Measurements from ENCODE around the gene SORCS2.

The SORCS2 gene

DNA sequence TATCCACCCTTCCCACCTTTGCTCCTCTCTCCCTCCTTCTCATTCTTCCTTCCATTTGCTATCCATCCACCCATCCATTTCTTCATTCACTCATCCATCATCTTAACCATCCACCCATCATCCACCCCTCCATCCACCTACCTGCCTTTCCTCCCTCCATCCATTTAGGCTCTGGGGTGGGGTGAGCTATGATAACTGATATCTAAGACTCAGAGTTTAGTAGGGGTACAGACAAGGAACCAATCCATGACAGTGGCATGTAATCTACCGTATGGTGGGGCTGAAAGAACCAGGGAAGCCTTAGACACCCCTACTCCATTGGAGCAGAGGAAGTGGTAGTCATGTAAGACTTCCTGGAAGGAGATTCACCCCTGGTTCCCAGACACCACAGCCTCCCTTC lies 219.2 kb downstream of the SORCS2 start:
- no peak overlapping the region for H3K4me3 ChIP-seq (ENCODE audit: low read depth, low read length)
- TF ChIP-seq, protein P1, sequence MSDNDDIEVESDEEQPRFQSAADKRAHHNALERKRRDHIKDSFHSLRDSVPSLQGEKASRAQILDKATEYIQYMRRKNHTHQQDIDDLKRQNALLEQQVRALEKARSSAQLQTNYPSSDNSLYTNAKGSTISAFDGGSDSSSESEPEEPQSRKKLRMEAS (IDR thresholded peaks at IDR 0.05; ENCODE audit: low read depth, low read length), result no peak
- TF ChIP-seq, protein P2, sequence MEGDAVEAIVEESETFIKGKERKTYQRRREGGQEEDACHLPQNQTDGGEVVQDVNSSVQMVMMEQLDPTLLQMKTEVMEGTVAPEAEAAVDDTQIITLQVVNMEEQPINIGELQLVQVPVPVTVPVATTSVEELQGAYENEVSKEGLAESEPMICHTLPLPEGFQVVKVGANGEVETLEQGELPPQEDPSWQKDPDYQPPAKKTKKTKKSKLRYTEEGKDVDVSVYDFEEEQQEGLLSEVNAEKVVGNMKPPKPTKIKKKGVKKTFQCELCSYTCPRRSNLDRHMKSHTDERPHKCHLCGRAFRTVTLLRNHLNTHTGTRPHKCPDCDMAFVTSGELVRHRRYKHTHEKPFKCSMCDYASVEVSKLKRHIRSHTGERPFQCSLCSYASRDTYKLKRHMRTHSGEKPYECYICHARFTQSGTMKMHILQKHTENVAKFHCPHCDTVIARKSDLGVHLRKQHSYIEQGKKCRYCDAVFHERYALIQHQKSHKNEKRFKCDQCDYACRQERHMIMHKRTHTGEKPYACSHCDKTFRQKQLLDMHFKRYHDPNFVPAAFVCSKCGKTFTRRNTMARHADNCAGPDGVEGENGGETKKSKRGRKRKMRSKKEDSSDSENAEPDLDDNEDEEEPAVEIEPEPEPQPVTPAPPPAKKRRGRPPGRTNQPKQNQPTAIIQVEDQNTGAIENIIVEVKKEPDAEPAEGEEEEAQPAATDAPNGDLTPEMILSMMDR (IDR thresholded peaks at IDR 0.05; ENCODE audit: low read depth, low read length), result no peak
- no peak for TF ChIP-seq MYC (IDR thresholded peaks at IDR 0.05; ENCODE audit: low read depth, low read length)
- no peak for TF ChIP-seq POLR2A (IDR thresholded peaks at IDR 0.05; ENCODE audit: extremely low read depth, insufficient read length)
- DNase-seq (ENCODE audit: low read depth), result no peak

DNA sequence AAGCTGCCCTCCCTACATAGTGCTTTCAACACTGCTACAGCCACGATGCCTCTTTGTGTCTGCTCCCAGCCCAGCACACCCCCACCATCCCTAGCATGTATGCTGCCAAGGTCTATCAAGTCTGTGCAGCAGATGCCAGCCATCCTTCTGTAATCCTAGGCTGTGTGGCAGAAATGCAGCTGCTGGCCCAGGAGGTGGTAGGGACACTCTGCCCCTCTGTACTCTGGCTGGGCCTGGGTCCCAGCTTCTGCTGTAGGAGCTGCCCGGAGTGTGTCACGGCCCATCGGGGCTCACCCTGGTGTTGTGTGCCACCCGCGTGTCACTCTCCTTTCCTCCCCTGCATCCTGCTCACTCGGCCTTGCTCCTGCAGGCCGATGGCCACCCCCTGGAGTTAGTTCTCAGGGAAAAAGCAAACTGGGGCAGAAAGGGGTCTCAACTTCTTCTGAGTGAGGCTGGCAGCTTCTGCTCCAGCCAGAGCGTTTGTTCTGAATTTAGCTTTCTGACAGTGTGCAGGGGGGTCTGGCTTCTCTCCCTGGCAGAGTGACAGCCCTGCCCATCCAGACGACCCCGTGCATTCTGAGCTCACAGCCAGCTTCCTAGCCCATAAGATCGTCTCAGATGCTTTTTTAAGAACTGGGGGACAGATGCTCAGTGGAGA lies 219.7 kb downstream of the SORCS2 start:
- TF ChIP-seq MYC (IDR thresholded peaks at IDR 0.05; ENCODE audit: low read depth, low read length) (no peak), POLR2A (IDR thresholded peaks at IDR 0.05; ENCODE audit: extremely low read depth, insufficient read length) (no peak)
- TF ChIP-seq, protein P2 (IDR thresholded peaks at IDR 0.05; ENCODE audit: low read depth, low read length), result no peak
- no peak overlapping the region for H3K4me3 ChIP-seq (ENCODE audit: low read depth, low read length)
- DNase-seq (ENCODE audit: low read depth), result no peak

DNA sequence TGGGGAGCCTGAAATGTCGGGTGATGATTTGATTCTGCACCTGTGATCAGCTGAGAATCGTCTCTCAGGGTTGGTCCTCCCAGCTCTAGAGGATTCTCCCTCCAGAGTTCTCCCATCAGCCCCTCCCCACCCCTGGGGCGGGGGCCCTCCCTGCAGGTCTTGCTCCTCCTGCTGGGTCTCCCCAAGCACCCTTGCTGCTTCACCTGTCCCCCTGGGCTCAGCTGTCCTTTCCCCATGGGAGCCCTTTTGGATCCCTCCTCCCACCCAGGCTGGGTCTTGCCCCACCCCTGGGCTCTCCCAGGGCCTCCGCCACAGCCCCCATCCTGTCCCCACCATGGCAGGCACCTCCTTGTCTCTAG lies 220.2 kb downstream of the SORCS2 start:
- TF ChIP-seq POLR2A (IDR thresholded peaks at IDR 0.05; ENCODE audit: extremely low read depth, insufficient read length) (no peak), MYC (IDR thresholded peaks at IDR 0.05; ENCODE audit: low read depth, low read length) (no peak)
- TF ChIP-seq, protein P2 (IDR thresholded peaks at IDR 0.05; ENCODE audit: low read depth, low read length), result no peak
- TF ChIP-seq, protein P1 (IDR thresholded peaks at IDR 0.05; ENCODE audit: low read depth, low read length), result no peak
- no peak for DNase-seq (ENCODE audit: low read depth)

DNA sequence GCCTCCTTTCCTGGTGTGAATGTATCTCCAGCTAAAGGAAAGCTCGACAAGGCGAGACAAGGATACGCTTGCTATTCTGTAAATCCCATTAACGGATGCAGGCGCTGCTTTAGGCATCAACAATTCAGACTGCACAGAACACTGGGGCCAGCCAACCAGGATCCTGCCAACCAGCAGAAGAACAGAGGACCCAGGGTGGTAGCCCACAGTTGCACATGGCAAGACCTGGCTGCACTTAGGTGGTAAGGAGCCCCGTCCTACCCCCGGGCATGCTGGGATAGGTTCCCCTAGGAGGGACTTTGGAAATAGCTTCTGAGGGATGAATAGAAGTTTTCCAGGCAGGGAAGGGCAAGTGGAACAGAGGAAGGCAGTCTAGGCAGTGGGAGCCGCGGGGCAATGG lies 221.7 kb downstream of the SORCS2 start:
- DNase-seq (ENCODE audit: low read depth), result no peak
- H3K4me3 ChIP-seq (ENCODE audit: low read depth, low read length), result no peak overlapping the region
- TF ChIP-seq, protein P1 (IDR thresholded peaks at IDR 0.05; ENCODE audit: low read depth, low read length), result no peak
- TF ChIP-seq, protein P2 (IDR thresholded peaks at IDR 0.05; ENCODE audit: low read depth, low read length), result no peak
- TF ChIP-seq MYC (IDR thresholded peaks at IDR 0.05; ENCODE audit: low read depth, low read length), result no peak

More for the DNA sequence above, 220.2 kb downstream of the SORCS2 start:
- no peak overlapping the region for H3K4me3 ChIP-seq (ENCODE audit: low read depth, low read length)

DNA sequence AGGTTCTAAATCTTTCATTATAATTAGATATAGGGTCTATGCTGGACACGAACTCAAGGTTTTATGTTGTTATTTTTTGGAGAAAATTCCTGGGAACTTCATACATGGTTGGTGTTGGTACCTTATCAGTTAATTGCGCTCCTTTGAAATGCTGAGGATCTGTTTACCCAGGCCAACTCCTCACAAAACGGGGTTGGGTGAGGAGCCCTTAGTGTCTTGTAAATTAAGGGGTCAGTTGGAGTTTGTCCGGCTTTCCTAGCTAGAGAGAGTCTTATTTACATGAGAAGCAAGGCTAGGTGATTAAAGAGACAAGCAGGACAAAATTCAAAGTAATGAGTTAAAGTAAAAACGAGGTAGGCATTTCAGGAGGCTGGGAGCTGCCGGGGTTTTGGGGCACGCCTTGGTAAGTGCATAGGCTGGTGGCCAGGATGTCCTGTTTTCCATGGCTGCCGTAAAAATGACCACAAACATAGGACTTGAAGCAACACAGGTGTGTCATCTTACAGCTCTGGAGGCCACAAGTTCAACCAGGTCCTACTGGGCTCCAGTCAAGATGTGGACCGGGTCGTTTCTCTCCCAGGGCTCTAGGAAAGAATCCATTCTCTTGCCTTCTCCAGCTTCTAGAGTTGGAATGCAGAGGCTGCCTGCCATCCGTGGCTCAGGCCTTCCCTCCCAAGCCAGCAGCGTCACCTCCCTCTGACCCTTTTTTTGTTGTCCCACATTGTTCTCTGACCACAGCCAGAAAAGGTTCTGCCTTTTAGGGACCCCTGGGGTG lies 222.6 kb downstream of the SORCS2 start:
- TF ChIP-seq MYC (IDR thresholded peaks at IDR 0.05; ENCODE audit: low read depth, low read length) (no peak), POLR2A (IDR thresholded peaks at IDR 0.05; ENCODE audit: extremely low read depth, insufficient read length) (no peak)
- TF ChIP-seq, protein P2 (IDR thresholded peaks at IDR 0.05; ENCODE audit: low read depth, low read length), result no peak
- H3K4me3 ChIP-seq (ENCODE audit: low read depth, low read length), result no peak overlapping the region
- no peak for DNase-seq (ENCODE audit: low read depth)
